ENCODE data around the gene RFX3. TPM values are rescaled to one million over a fixed set of nuclear protein-coding genes. Genes with fewer than 3 reads are reported as not detected.

RFX3 gene
- total RNA-seq, 1 donor from 2014 or later, result 61.6 TPM

- Mint-ChIP-seq H3K4me1 (ENCODE audit: low read depth, unreplicated experiment) (peaks cover 9% of the 10 kb centered on the region), H3K9me3 (ENCODE audit: unreplicated experiment) (no peaks in the 10 kb centered on the region), H3K36me3 (ENCODE audit: unreplicated experiment) (no peaks in the 10 kb centered on the region), H3K27ac (ENCODE audit: unreplicated experiment) (no peak overlapping the region), H3K4me3 (ENCODE audit: unreplicated experiment) (no peak overlapping the region), H3K27me3 (ENCODE audit: unreplicated experiment) (peaks cover 2% of the 10 kb centered on the region)
- DNase-seq, result no peak
- TF ChIP-seq, protein P1, sequence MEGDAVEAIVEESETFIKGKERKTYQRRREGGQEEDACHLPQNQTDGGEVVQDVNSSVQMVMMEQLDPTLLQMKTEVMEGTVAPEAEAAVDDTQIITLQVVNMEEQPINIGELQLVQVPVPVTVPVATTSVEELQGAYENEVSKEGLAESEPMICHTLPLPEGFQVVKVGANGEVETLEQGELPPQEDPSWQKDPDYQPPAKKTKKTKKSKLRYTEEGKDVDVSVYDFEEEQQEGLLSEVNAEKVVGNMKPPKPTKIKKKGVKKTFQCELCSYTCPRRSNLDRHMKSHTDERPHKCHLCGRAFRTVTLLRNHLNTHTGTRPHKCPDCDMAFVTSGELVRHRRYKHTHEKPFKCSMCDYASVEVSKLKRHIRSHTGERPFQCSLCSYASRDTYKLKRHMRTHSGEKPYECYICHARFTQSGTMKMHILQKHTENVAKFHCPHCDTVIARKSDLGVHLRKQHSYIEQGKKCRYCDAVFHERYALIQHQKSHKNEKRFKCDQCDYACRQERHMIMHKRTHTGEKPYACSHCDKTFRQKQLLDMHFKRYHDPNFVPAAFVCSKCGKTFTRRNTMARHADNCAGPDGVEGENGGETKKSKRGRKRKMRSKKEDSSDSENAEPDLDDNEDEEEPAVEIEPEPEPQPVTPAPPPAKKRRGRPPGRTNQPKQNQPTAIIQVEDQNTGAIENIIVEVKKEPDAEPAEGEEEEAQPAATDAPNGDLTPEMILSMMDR (IDR thresholded peaks at IDR 0.05; ENCODE audit: partially characterized antibody, unreplicated experiment), result no peak
These were observed 78.7 kb downstream of the RFX3 start for GRCh38 chr9:3447143-3447542.

DNA sequence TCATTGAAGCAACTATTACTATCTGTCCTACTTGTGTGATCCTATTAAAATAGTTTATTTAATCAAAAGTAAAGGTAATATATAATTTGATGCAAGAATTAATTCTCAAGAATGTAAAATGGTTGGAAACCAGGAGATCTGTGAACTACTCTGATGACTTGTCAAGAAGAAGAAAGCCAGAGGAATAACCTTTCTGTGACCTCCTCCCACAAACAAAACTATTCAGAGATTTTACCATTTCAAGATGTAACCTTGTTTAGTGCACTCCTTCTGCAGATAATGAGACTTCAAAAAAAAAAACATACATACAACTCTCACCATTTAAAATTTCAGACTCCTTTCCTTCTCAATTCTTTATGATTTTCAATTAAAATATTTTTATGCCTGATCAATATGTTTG, 79.5 kb downstream of the RFX3 start:
- TF ChIP-seq, protein P1 (IDR thresholded peaks at IDR 0.05; ENCODE audit: partially characterized antibody, unreplicated experiment), result no peak
- Mint-ChIP-seq H3K36me3 (ENCODE audit: unreplicated experiment) (no peaks in the 10 kb centered on the region), H3K27ac (ENCODE audit: unreplicated experiment) (no peak overlapping the region), H3K4me1 (ENCODE audit: low read depth, unreplicated experiment) (peaks cover 11% of the 10 kb centered on the region), H3K27me3 (ENCODE audit: unreplicated experiment) (peaks cover 2% of the 10 kb centered on the region), H3K4me3 (ENCODE audit: unreplicated experiment) (no peak overlapping the region), H3K9me3 (ENCODE audit: unreplicated experiment) (no peaks in the 10 kb centered on the region)
- DNase-seq, result no peak

DNA sequence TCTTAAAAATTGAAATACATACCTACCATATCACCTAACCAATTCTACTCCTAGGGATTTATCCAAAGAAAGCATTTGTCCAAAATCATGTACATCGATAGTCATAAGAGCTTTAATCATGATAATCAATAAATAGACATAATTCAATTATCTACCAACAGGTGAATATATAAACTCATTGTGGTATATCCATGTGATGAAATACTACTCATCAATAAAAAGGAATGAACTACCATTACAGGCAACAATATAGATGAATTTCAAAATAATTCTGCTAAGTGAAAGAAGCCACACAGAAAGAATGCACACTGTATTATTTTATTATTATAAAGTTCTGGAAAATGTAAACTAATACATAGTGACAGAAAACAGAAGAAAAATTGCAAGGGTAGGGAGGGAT, 81.8 kb downstream of the RFX3 start:
- Mint-ChIP-seq H3K36me3 (ENCODE audit: unreplicated experiment) (no peaks in the 10 kb centered on the region), H3K27me3 (ENCODE audit: unreplicated experiment) (peaks cover 2% of the 10 kb centered on the region), H3K4me3 (ENCODE audit: unreplicated experiment) (no peak overlapping the region), H3K9me3 (ENCODE audit: unreplicated experiment) (no peaks in the 10 kb centered on the region), H3K4me1 (ENCODE audit: low read depth, unreplicated experiment) (peaks cover 10% of the 10 kb centered on the region), H3K27ac (ENCODE audit: unreplicated experiment) (no peak overlapping the region)
- no peak for DNase-seq
- TF ChIP-seq, protein P1 (IDR thresholded peaks at IDR 0.05; ENCODE audit: partially characterized antibody, unreplicated experiment), result no peak

GRCh38 chr9:3441197-3441816, 84.5 kb downstream of the RFX3 start:
- Mint-ChIP-seq H3K36me3 (ENCODE audit: unreplicated experiment) (no peaks in the 10 kb centered on the region), H3K27me3 (ENCODE audit: unreplicated experiment) (peaks cover 2% of the 10 kb centered on the region), H3K4me3 (ENCODE audit: unreplicated experiment) (no peak overlapping the region), H3K9me3 (ENCODE audit: unreplicated experiment) (no peaks in the 10 kb centered on the region), H3K4me1 (ENCODE audit: low read depth, unreplicated experiment) (peaks cover 8% of the 10 kb centered on the region), H3K27ac (ENCODE audit: unreplicated experiment) (no peak overlapping the region)
- DNase-seq, result peak; percentile 47
- TF ChIP-seq, protein P1 (IDR thresholded peaks at IDR 0.05; ENCODE audit: partially characterized antibody, unreplicated experiment), result peak; percentile 64

GRCh38 chr9:3436629-3437420, 89.0 kb downstream of the RFX3 start:
- H3K4me1 Mint-ChIP-seq (ENCODE audit: low read depth, unreplicated experiment), result peaks cover 6% of the 10 kb centered on the region
- peaks cover 2% of the 10 kb centered on the region for H3K9me3 Mint-ChIP-seq (ENCODE audit: unreplicated experiment)
- no peaks in the 10 kb centered on the region for H3K27me3 Mint-ChIP-seq (ENCODE audit: unreplicated experiment)
- no peak for DNase-seq
- no peaks in the 10 kb centered on the region for H3K36me3 Mint-ChIP-seq (ENCODE audit: unreplicated experiment)
- no peak overlapping the region for H3K27ac Mint-ChIP-seq (ENCODE audit: unreplicated experiment)
- no peak overlapping the region for H3K4me3 Mint-ChIP-seq (ENCODE audit: unreplicated experiment)
- TF ChIP-seq, protein P1 (IDR thresholded peaks at IDR 0.05; ENCODE audit: partially characterized antibody, unreplicated experiment), result no peak

Data from glutamatergic neuron (in vitro differentiated cells).